ENCODE data around the gene MEGF10. TPM values are rescaled to one million over a fixed set of nuclear protein-coding genes. Genes with fewer than 3 reads are reported as not detected.

MEGF10 gene
- 0.03 TPM for polyA plus RNA-seq (2013, experiment 1 of 2)
- polyA plus RNA-seq (2013, experiment 2 of 2), result 0.04 TPM

- Histone ChIP-seq H3K18ac (ENCODE audit: low read depth in 1 of 2, low read length in 2 of 2) (peak within 1 kb of the TSS in 1 of 2 experiments; percentile 19), H2BK12ac (ENCODE audit: low read length in 2 of 2) (no peak within 1 kb of the TSS), H3K4me2 (ENCODE audit: low read length, poor library complexity, severe bottlenecking) (peak within 1 kb of the TSS; percentile 84), H3K27me3 (ENCODE audit: control insufficient read depth in 1 of 2, insufficient read depth in 1 of 2, low read length in 2 of 2) (peaks cover 0 to 24% of the 10 kb centered on the region in 2 experiments), H4K91ac (ENCODE audit: low read length) (no peak within 1 kb of the TSS), H3K9me3 (ENCODE audit: control insufficient read depth, low read length) (peaks cover 5% of the 10 kb centered on the region), H4K8ac (ENCODE audit: low read length) (no peak within 1 kb of the TSS), H3K27ac (ENCODE audit: low read length, poor library complexity, severe bottlenecking) (no peak within 1 kb of the TSS), H3K4me1 (ENCODE audit: control insufficient read depth, insufficient read depth, low read depth, low read length) (peaks cover 8% of the 10 kb centered on the region), H3K79me1 (replicated peaks; ENCODE audit: low read length, poor library complexity, severe bottlenecking) (no peaks in the 10 kb centered on the region), H2BK15ac (ENCODE audit: low read depth, poor library complexity, severe bottlenecking) (no peak within 1 kb of the TSS), H3K14ac (ENCODE audit: low read length in 2 of 2) (no peak within 1 kb of the TSS), H3K23ac (ENCODE audit: low read length in 2 of 2) (no peak within 1 kb of the TSS), H2AFZ (ENCODE audit: low read depth, low read length) (peak within 1 kb of the TSS; percentile 29), H3K4me3 (ENCODE audit: insufficient read depth in 1 of 2, low read depth in 1 of 2, low read length in 2 of 2) (peak within 1 kb of the TSS; percentile 71 to 77), H2BK120ac (ENCODE audit: low read depth, low read length) (no peak within 1 kb of the TSS), H3K36me3 (ENCODE audit: control insufficient read depth in 1 of 2, insufficient read depth in 2 of 2, low read depth in 1 of 2, low read length in 2 of 2) (no peaks in the 10 kb centered on the region), H2BK5ac (ENCODE audit: low read depth, low read length, poor library complexity, severe bottlenecking) (no peak within 1 kb of the TSS), H3K9ac (ENCODE audit: low read length) (peak within 1 kb of the TSS; percentile 6), H3K4ac (ENCODE audit: low read depth in 1 of 2, low read length in 2 of 2) (no peak within 1 kb of the TSS), H2AK5ac (ENCODE audit: low read length, severe bottlenecking) (no peak within 1 kb of the TSS)
- peak; percentile 46 for DNase-seq
- WGBS, result under 1% methylated on average over 61 of the region's 61 CpGs
Observed at GRCh38 chr5:127290019-127290945, at the start of gene MEGF10. MEGF10 (plus strand) TSS chr5:127290796; CDS start chr5:127331309, 40,513 bp downstream.

- no peak overlapping the region for H3K14ac ChIP-seq (ENCODE audit: low read length in 2 of 2)
Observed at GRCh38 chr5:127243011-127243410, 47.6 kb upstream of the MEGF10 start.

GRCh38 chr5:127254729-127255284 lies 35.8 kb upstream of the MEGF10 start:
- no peaks in the 10 kb centered on the region for H3K36me3 ChIP-seq (ENCODE audit: control insufficient read depth in 1 of 2, insufficient read depth in 2 of 2, low read depth in 1 of 2, low read length in 2 of 2)
- no peak overlapping the region for H3K27ac ChIP-seq (ENCODE audit: low read length, poor library complexity, severe bottlenecking)
- H4K8ac ChIP-seq (ENCODE audit: low read length), result no peak overlapping the region
- H2AFZ ChIP-seq (ENCODE audit: low read depth, low read length), result no peak overlapping the region
- no peaks in the 10 kb centered on the region for H3K4me1 ChIP-seq (ENCODE audit: control insufficient read depth, insufficient read depth, low read depth, low read length)
- H2BK5ac ChIP-seq (ENCODE audit: low read depth, low read length, poor library complexity, severe bottlenecking), result no peak overlapping the region
- peaks cover 31% of the 10 kb centered on the region for H3K9me3 ChIP-seq (ENCODE audit: control insufficient read depth, low read length)
- H3K79me1 ChIP-seq (replicated peaks; ENCODE audit: low read length, poor library complexity, severe bottlenecking), result no peaks in the 10 kb centered on the region
- H3K9ac ChIP-seq (ENCODE audit: low read length), result no peak overlapping the region
- no peak overlapping the region for H2BK12ac ChIP-seq (ENCODE audit: low read length in 2 of 2)
- no peak overlapping the region for H3K4me3 ChIP-seq (ENCODE audit: insufficient read depth in 1 of 2, low read depth in 1 of 2, low read length in 2 of 2)
- H3K4me2 ChIP-seq (ENCODE audit: low read length, poor library complexity, severe bottlenecking), result no peak overlapping the region
- H3K14ac ChIP-seq (ENCODE audit: low read length in 2 of 2), result no peak overlapping the region
- H2AK5ac ChIP-seq (ENCODE audit: low read length, severe bottlenecking), result no peak overlapping the region
- no peak overlapping the region for H2BK120ac ChIP-seq (ENCODE audit: low read depth, low read length)
- WGBS, result 94% methylated on average over 2 of the region's 3 CpGs
- H3K4ac ChIP-seq (ENCODE audit: low read depth in 1 of 2, low read length in 2 of 2), result no peak overlapping the region
- H2BK15ac ChIP-seq (ENCODE audit: low read depth, poor library complexity, severe bottlenecking), result no peak overlapping the region
- H3K18ac ChIP-seq (ENCODE audit: low read depth in 1 of 2, low read length in 2 of 2), result no peak overlapping the region
- H3K23ac ChIP-seq (ENCODE audit: low read length in 2 of 2), result no peak overlapping the region
- no peak overlapping the region for H4K91ac ChIP-seq (ENCODE audit: low read length)
- H3K27me3 ChIP-seq (ENCODE audit: control insufficient read depth in 1 of 2, insufficient read depth in 1 of 2, low read length in 2 of 2), result no peaks in the 10 kb centered on the region
- no peak for DNase-seq

More at GRCh38 chr5:127243011-127243410, 47.6 kb upstream of the MEGF10 start:
- 83% methylated on average over 1 of the region's 1 CpG for WGBS
- Histone ChIP-seq H3K27ac (ENCODE audit: low read length, poor library complexity, severe bottlenecking) (no peak overlapping the region), H3K4me2 (ENCODE audit: low read length, poor library complexity, severe bottlenecking) (no peak overlapping the region), H4K8ac (ENCODE audit: low read length) (no peak overlapping the region), H3K18ac (ENCODE audit: low read depth in 1 of 2, low read length in 2 of 2) (no peak overlapping the region), H3K4me3 (ENCODE audit: insufficient read depth in 1 of 2, low read depth in 1 of 2, low read length in 2 of 2) (no peak overlapping the region), H3K4ac (ENCODE audit: low read depth in 1 of 2, low read length in 2 of 2) (no peak overlapping the region), H3K4me1 (ENCODE audit: control insufficient read depth, insufficient read depth, low read depth, low read length) (no peaks in the 10 kb centered on the region), H3K9ac (ENCODE audit: low read length) (no peak overlapping the region), H2BK15ac (ENCODE audit: low read depth, poor library complexity, severe bottlenecking) (no peak overlapping the region), H3K79me1 (replicated peaks; ENCODE audit: low read length, poor library complexity, severe bottlenecking) (no peaks in the 10 kb centered on the region), H2BK120ac (ENCODE audit: low read depth, low read length) (no peak overlapping the region), H4K91ac (ENCODE audit: low read length) (no peak overlapping the region), H2BK12ac (ENCODE audit: low read length in 2 of 2) (no peak overlapping the region), H2AFZ (ENCODE audit: low read depth, low read length) (no peak overlapping the region), H3K23ac (ENCODE audit: low read length in 2 of 2) (no peak overlapping the region), H2BK5ac (ENCODE audit: low read depth, low read length, poor library complexity, severe bottlenecking) (no peak overlapping the region), H3K9me3 (ENCODE audit: control insufficient read depth, low read length) (peaks cover 3% of the 10 kb centered on the region), H2AK5ac (ENCODE audit: low read length, severe bottlenecking) (no peak overlapping the region), H3K27me3 (ENCODE audit: control insufficient read depth in 1 of 2, insufficient read depth in 1 of 2, low read length in 2 of 2) (no peaks in the 10 kb centered on the region), H3K36me3 (ENCODE audit: control insufficient read depth in 1 of 2, insufficient read depth in 2 of 2, low read depth in 1 of 2, low read length in 2 of 2) (no peaks in the 10 kb centered on the region)
- no peak for DNase-seq

GRCh38 chr5:127256886-127257597 lies 33.6 kb upstream of the MEGF10 start:
- Histone ChIP-seq H3K36me3 (ENCODE audit: control insufficient read depth in 1 of 2, insufficient read depth in 2 of 2, low read depth in 1 of 2, low read length in 2 of 2) (no peaks in the 10 kb centered on the region), H3K79me1 (replicated peaks; ENCODE audit: low read length, poor library complexity, severe bottlenecking) (no peaks in the 10 kb centered on the region), H3K14ac (ENCODE audit: low read length in 2 of 2) (no peak overlapping the region), H3K18ac (ENCODE audit: low read depth in 1 of 2, low read length in 2 of 2) (no peak overlapping the region), H3K4me2 (ENCODE audit: low read length, poor library complexity, severe bottlenecking) (no peak overlapping the region), H3K27ac (ENCODE audit: low read length, poor library complexity, severe bottlenecking) (no peak overlapping the region), H4K91ac (ENCODE audit: low read length) (no peak overlapping the region), H2BK12ac (ENCODE audit: low read length in 2 of 2) (no peak overlapping the region), H3K4me1 (ENCODE audit: control insufficient read depth, insufficient read depth, low read depth, low read length) (no peaks in the 10 kb centered on the region), H2AFZ (ENCODE audit: low read depth, low read length) (no peak overlapping the region), H3K27me3 (ENCODE audit: control insufficient read depth in 1 of 2, insufficient read depth in 1 of 2, low read length in 2 of 2) (no peaks in the 10 kb centered on the region), H2BK5ac (ENCODE audit: low read depth, low read length, poor library complexity, severe bottlenecking) (no peak overlapping the region), H2BK15ac (ENCODE audit: low read depth, poor library complexity, severe bottlenecking) (no peak overlapping the region), H2AK5ac (ENCODE audit: low read length, severe bottlenecking) (no peak overlapping the region), H3K9me3 (ENCODE audit: control insufficient read depth, low read length) (peaks cover 31% of the 10 kb centered on the region), H3K9ac (ENCODE audit: low read length) (no peak overlapping the region), H3K4me3 (ENCODE audit: insufficient read depth in 1 of 2, low read depth in 1 of 2, low read length in 2 of 2) (no peak overlapping the region), H3K4ac (ENCODE audit: low read depth in 1 of 2, low read length in 2 of 2) (no peak overlapping the region), H3K23ac (ENCODE audit: low read length in 2 of 2) (no peak overlapping the region), H2BK120ac (ENCODE audit: low read depth, low read length) (no peak overlapping the region), H4K8ac (ENCODE audit: low read length) (no peak overlapping the region)
- DNase-seq, result no peak
- 89% methylated on average over 1 of the region's 2 CpGs for WGBS
